HG02870 (cell line): ENCODE data around the gene SEL1L2.

Experiments
- ATAC-seq: cut with Tn5 transposase; IDR thresholded peaks from one replicate; pipeline ENCODE4 v1.9.1; 2021; ENCODE audit warnings: mild to moderate bottlenecking, moderate library complexity; ENCODE audit not compliant: unreplicated experiment

Gene SEL1L2

GRCh38 chr20:13934992-13935894 lies 55.2 kb downstream of the SEL1L2 start:
- ATAC-seq = no peak

- no peak for ATAC-seq
Measured at GRCh38 chr20:13930281-13930680, 60.1 kb downstream of the SEL1L2 start.

GRCh38 chr20:13929836-13930235 lies 60.6 kb downstream of the SEL1L2 start:
- no peak for ATAC-seq

GRCh38 chr20:13928901-13929300 lies 61.5 kb downstream of the SEL1L2 start:
- ATAC-seq = no peak

- no peak for ATAC-seq
Measured at GRCh38 chr20:13927171-13927570, 63.2 kb downstream of the SEL1L2 start.

- ATAC-seq = no peak
Measured at GRCh38 chr20:13922241-13922640, 68.2 kb downstream of the SEL1L2 start.

GRCh38 chr20:13915284-13915683 lies 75.1 kb downstream of the SEL1L2 start:
- ATAC-seq = no peak

GRCh38 chr20:13913572-13913971 lies 76.8 kb downstream of the SEL1L2 start:
- ATAC-seq = no peak

GRCh38 chr20:13913131-13913530 lies 77.3 kb downstream of the SEL1L2 start:
- no peak for ATAC-seq

- ATAC-seq = no peak
Measured at GRCh38 chr20:13910492-13910891, 79.9 kb downstream of the SEL1L2 start.

GRCh38 chr20:13909067-13909466 lies 81.3 kb downstream of the SEL1L2 start:
- ATAC-seq = no peak

- no peak for ATAC-seq
Measured at GRCh38 chr20:13904766-13905165, 85.6 kb downstream of the SEL1L2 start.

- no peak for ATAC-seq
Measured at GRCh38 chr20:13900496-13900895, 89.9 kb downstream of the SEL1L2 start.

- ATAC-seq = no peak
Measured at GRCh38 chr20:13898012-13898612, 92.3 kb downstream of the SEL1L2 start.

- no peak for ATAC-seq
Measured at GRCh38 chr20:13891575-13891974, 98.8 kb downstream of the SEL1L2 start.

- ATAC-seq = no peak
Measured at GRCh38 chr20:13884803-13885202, 105.6 kb downstream of the SEL1L2 start.

GRCh38 chr20:13883425-13883824 lies 107.0 kb downstream of the SEL1L2 start:
- ATAC-seq = no peak

- ATAC-seq = no peak
Measured at GRCh38 chr20:13878566-13878965, 111.8 kb downstream of the SEL1L2 start.

- ATAC-seq = no peak
Measured at GRCh38 chr20:13877793-13878192, 112.6 kb downstream of the SEL1L2 start.

GRCh38 chr20:13875265-13875811 lies 115.1 kb downstream of the SEL1L2 start:
- ATAC-seq = no peak

- no peak for ATAC-seq
Measured at GRCh38 chr20:13874394-13875157, 115.8 kb downstream of the SEL1L2 start.
